Measurements from ENCODE around the gene IL16.
"Not testable (repeated sequence)": the region's sequence is repeated elsewhere in the genome, so short reads cannot be mapped to it uniquely, and the experiment has no call there.

The IL16 gene

GRCh38 chr15:81311752-81312464, 115.2 kb downstream of the IL16 start:
- DNase-seq (ENCODE audit: low read depth in 3 of 3), result no peak

GRCh38 chr15:81312790-81313543, 116.3 kb downstream of the IL16 start:
- no peak for DNase-seq (ENCODE audit: low read depth in 3 of 3)

- no peak for DNase-seq (ENCODE audit: low read depth in 3 of 3)
These were observed 117.0 kb downstream of the IL16 start for GRCh38 chr15:81313686-81314085.

GRCh38 chr15:81314378-81314777, 117.7 kb downstream of the IL16 start:
- DNase-seq (ENCODE audit: low read depth in 3 of 3), result no peak

- DNase-seq (ENCODE audit: low read depth in 3 of 3), result no peak
These were observed 118.9 kb downstream of the IL16 start for GRCh38 chr15:81315452-81316175.

GRCh38 chr15:81316267-81316666, 119.6 kb downstream of the IL16 start:
- DNase-seq (ENCODE audit: low read depth in 3 of 3), result no peak

- no peak for DNase-seq (ENCODE audit: low read depth in 3 of 3)
These were observed 121.0 kb downstream of the IL16 start for GRCh38 chr15:81317642-81318017.

GRCh38 chr15:81321667-81322066, 125.0 kb downstream of the IL16 start:
- DNase-seq (ENCODE audit: low read depth in 3 of 3), result no peak

- no peak for DNase-seq (ENCODE audit: low read depth in 3 of 3)
These were observed 126.1 kb downstream of the IL16 start for GRCh38 chr15:81322676-81323253.

- DNase-seq (ENCODE audit: low read depth in 3 of 3), result no peak
These were observed 126.9 kb downstream of the IL16 start for GRCh38 chr15:81323559-81323943.

GRCh38 chr15:81323944-81324881, 127.5 kb downstream of the IL16 start, which contains the start of gene STARD5:
Gene STARD5 (minus strand): TSS chr15:81324141. CDS start chr15:81324099, 42 bp downstream.
- DNase-seq (ENCODE audit: low read depth in 3 of 3), result peak; percentile 95 to 98 (median 97)

GRCh38 chr15:81326466-81327212, 130.0 kb downstream of the IL16 start:
- no peak for DNase-seq (ENCODE audit: low read depth in 3 of 3)

- no peak for DNase-seq (ENCODE audit: low read depth in 3 of 3)
These were observed 130.8 kb downstream of the IL16 start for GRCh38 chr15:81327516-81327915.

- DNase-seq (ENCODE audit: low read depth in 3 of 3), result no peak
These were observed 132.8 kb downstream of the IL16 start for GRCh38 chr15:81329446-81329845.

GRCh38 chr15:81330366-81331090, 133.8 kb downstream of the IL16 start:
- DNase-seq (ENCODE audit: low read depth in 3 of 3), result no peak

- DNase-seq (ENCODE audit: low read depth in 3 of 3), result not testable (repeated sequence)
These were observed 134.5 kb downstream of the IL16 start for GRCh38 chr15:81331141-81331540.

- no peak for DNase-seq (ENCODE audit: low read depth in 3 of 3)
These were observed 134.9 kb downstream of the IL16 start for GRCh38 chr15:81331600-81331999.

GRCh38 chr15:81332326-81332725, 135.6 kb downstream of the IL16 start:
- no peak for DNase-seq (ENCODE audit: low read depth in 3 of 3)

GRCh38 chr15:81333363-81333762, 136.7 kb downstream of the IL16 start:
- DNase-seq (ENCODE audit: low read depth in 3 of 3), result no peak

All from stimulated activated CD4-positive, alpha-beta T cell treated with anti-CD3 and anti-CD28 coated beads, TNF-alpha, amount 100 ng/mL, for 48 hours (primary cell).